ENCODE measurements around the gene SHISA6. TPM values are rescaled to one million over a fixed set of nuclear protein-coding genes. Genes with fewer than 3 reads are reported as not detected.

Gene SHISA6
- total RNA-seq, 1 experiment from 2014 or later: 2.9 TPM

GRCh38 chr17:11244776-11245175, 3.8 kb downstream of the SHISA6 start:
- TF ChIP-seq, protein P1, sequence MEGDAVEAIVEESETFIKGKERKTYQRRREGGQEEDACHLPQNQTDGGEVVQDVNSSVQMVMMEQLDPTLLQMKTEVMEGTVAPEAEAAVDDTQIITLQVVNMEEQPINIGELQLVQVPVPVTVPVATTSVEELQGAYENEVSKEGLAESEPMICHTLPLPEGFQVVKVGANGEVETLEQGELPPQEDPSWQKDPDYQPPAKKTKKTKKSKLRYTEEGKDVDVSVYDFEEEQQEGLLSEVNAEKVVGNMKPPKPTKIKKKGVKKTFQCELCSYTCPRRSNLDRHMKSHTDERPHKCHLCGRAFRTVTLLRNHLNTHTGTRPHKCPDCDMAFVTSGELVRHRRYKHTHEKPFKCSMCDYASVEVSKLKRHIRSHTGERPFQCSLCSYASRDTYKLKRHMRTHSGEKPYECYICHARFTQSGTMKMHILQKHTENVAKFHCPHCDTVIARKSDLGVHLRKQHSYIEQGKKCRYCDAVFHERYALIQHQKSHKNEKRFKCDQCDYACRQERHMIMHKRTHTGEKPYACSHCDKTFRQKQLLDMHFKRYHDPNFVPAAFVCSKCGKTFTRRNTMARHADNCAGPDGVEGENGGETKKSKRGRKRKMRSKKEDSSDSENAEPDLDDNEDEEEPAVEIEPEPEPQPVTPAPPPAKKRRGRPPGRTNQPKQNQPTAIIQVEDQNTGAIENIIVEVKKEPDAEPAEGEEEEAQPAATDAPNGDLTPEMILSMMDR (conservative IDR thresholded peaks at IDR 0.05): no peak

More at GRCh38 chr17:11244776-11245175, 3.8 kb downstream of the SHISA6 start:
- H3K9me3 Mint-ChIP-seq: peaks cover 0 to 2% of the 10 kb centered on the region in 2 experiments; a peak in 1 of 5 replicates
- no peak overlapping the region; a peak in 1 of 5 replicates for H3K4me3 Mint-ChIP-seq
- H3K4me1 Mint-ChIP-seq: peaks cover 26 to 29% of the 10 kb centered on the region in 2 experiments
- Histone ChIP-seq H2BK120ac (ENCODE audit: low read depth, low read length, poor library complexity, severe bottlenecking) (no peak overlapping the region), H3K9ac (ENCODE audit: extremely low read depth, insufficient read length, low read length) (no peak overlapping the region), H4K5ac (ENCODE audit: insufficient read length, low read depth, low read length) (no peak overlapping the region), H3K14ac (ENCODE audit: insufficient read depth, low read length) (no peak overlapping the region), H2AFZ (ENCODE audit: low read length) (no peak overlapping the region), H4K8ac (replicated peaks; ENCODE audit: insufficient read length, low read depth, low read length) (no peak overlapping the region), H3K18ac (ENCODE audit: insufficient read length, low read depth, low read length) (no peak overlapping the region), H2AK5ac (ENCODE audit: insufficient read length, low read length) (no peak overlapping the region), H2BK5ac (ENCODE audit: insufficient read length, low read length) (no peak overlapping the region), H3K23me2 (ENCODE audit: insufficient read length, low read depth, low read length, poor library complexity, severe bottlenecking) (no peaks in the 10 kb centered on the region), H3K27me3 (ENCODE audit: insufficient read depth, low read length) (peaks cover 20% of the 10 kb centered on the region), H2BK20ac (ENCODE audit: low read depth, low read length, poor library complexity, severe bottlenecking) (no peak overlapping the region), H3K79me2 (ENCODE audit: insufficient read depth, low read length) (no peaks in the 10 kb centered on the region), H3K4me1 (ENCODE audit: insufficient read depth, low read length) (no peaks in the 10 kb centered on the region), H3K56ac (ENCODE audit: insufficient read length, low read depth, low read length) (no peak overlapping the region), H2BK12ac (ENCODE audit: insufficient read length, low read depth, low read length) (no peak overlapping the region), H3K79me1 (ENCODE audit: insufficient read depth, low read depth, low read length, poor library complexity, severe bottlenecking) (no peaks in the 10 kb centered on the region), H3T11ph (ENCODE audit: low read length) (no peak overlapping the region), H3K23ac (ENCODE audit: insufficient read length, low read depth, low read length) (no peak overlapping the region), H2BK15ac (ENCODE audit: low read depth, low read length) (no peak overlapping the region), H3K27ac (ENCODE audit: insufficient read length, low read depth, low read length) (no peak overlapping the region), H4K20me1 (ENCODE audit: control insufficient read depth, insufficient read depth, insufficient read length) (no peaks in the 10 kb centered on the region), H3K9me3 (ENCODE audit: control insufficient read depth, low read depth, low read length) (no peaks in the 10 kb centered on the region), H3K4ac (ENCODE audit: low read depth, low read length) (no peak overlapping the region), H4K91ac (ENCODE audit: insufficient read length, low read depth, low read length) (no peak overlapping the region), H3K4me2 (ENCODE audit: insufficient read depth, insufficient read length, low read length) (no peak overlapping the region)
- no peak for DNase-seq
- H3K27ac Mint-ChIP-seq: no peak overlapping the region
- peaks cover 0 to 2% (median 0%) of the 10 kb centered on the region in 3 experiments; a peak in 2 of 7 replicates for H3K36me3 Mint-ChIP-seq (ENCODE audit: insufficient read depth in 1 of 3, low read depth in 3 of 3)
- H3K27me3 Mint-ChIP-seq (ENCODE audit: low read depth): peaks cover 57% of the 10 kb centered on the region
- no CpG with 5 or more reads among the region's 6 CpGs for WGBS (ENCODE audit: extremely low coverage, insufficient read length, low lambda C conversion rate)
